CD4-positive, alpha-beta T cell treated with Interleukin-17A for 1 hour (primary cell): ENCODE measurements around the gene TAF4.
"Not testable (repeated sequence)": the region's sequence is repeated elsewhere in the genome, so short reads cannot be mapped to it uniquely, and the experiment has no call there.

Experiments used
- DNase-seq: peaks from one replicate; pipeline ENCODE4 v3.0.0-alpha.2; 2020

TAF4 gene

DNA sequence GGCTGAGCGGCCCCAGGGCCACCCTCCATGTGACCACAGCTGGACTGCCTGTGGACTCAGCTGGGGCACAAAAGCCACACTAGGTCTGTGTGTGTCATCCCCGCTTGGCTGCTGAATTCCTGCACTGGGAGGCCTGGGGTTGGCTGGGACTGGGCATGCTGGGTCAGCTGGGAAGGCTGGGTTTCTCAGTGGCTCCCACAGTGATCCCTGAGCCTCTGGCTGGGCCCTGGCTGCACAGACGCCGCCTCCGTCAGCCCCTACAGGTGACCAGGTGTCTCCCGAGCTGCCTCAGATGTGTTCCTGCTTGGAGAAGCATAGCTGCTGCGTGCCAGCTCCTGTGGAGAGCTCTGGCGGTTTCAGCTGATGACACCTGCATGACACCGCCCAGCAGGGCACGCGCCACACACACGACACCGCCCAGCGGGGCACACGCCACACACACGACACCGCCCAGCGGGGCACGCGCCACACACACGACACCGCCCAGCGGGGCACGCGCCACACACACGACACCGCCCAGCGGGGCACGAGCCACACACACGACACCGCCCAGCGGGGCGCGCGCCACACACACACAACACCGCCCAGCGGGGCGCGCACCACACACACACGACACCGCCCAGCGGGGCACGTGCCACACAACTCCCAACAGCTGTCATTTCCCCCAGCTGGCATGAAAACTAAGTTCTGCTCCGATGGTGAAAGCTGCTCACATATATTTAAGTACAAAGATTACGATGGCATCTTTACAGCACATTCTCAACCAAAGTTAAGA, 88.8 kb downstream of the TAF4 start:
- DNase-seq = no peak

DNA sequence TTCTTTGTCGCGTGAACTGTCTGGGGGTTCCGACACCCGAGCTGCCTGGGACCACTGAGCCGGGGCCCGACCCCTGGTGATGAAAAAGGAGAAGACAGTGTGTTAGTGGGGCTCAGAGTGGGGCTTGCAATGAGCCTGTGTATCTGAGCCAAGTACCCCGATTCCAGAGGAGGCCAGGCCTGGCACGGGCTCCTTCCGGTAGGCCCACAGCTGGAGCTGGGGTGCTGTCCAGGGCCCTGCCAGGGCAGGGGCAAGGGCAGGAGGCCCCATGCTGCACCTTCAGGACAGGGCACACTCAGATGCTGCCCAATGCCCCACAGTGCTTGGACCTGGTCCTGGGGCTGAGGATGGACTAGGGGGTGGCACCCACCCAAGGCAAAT, 89.4 kb downstream of the TAF4 start:
- no peak for DNase-seq

DNA sequence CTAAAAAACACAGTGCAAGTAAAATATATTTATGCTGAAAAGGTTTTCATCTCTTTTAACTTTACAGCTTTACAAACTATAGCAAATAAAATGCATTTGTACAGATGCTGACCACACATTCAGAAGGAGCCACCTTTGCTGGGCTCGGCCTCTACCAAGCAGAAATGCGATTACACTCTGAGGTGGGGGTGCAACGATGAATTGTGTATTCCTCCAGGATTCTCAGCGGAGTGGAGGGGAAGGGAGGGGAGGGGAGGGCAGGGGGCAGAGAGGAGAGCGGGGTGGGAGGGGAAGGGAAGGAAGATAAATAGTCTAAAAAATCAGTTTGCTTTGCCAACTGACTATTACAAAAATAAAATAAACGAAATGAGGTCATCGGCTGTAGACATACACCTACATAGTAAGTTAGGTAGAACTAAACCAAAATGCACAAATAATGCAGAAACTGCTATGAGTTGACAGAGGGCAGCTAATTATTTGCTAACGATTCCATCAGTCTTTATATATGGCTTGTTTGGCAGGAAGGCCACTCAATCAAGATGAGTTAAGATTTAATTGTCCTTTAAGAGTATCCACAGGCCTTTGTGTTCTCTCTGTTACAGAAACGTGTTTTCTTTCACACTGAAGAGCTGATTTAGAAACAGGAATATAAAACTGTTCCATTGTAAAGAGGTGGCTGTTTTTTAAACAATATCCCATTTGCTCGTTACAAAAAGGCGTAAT, 90.1 kb downstream of the TAF4 start:
- no peak for DNase-seq

DNA sequence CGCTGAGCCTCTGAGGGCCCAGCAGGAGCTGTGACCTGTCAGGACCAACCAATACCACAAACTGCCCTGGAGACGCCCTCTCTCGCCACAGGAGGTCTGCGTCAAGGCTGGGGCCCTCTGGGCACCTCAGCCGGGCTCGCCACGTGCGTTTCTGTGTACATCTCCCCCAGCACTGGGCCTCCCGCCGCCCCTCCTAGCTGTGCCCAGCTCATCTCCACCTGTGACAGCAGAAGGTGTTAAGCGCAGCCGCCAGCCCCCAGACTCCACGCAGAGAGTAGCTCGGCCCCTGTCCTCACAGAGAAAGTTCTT, 91.4 kb downstream of the TAF4 start:
- DNase-seq = no peak

DNA sequence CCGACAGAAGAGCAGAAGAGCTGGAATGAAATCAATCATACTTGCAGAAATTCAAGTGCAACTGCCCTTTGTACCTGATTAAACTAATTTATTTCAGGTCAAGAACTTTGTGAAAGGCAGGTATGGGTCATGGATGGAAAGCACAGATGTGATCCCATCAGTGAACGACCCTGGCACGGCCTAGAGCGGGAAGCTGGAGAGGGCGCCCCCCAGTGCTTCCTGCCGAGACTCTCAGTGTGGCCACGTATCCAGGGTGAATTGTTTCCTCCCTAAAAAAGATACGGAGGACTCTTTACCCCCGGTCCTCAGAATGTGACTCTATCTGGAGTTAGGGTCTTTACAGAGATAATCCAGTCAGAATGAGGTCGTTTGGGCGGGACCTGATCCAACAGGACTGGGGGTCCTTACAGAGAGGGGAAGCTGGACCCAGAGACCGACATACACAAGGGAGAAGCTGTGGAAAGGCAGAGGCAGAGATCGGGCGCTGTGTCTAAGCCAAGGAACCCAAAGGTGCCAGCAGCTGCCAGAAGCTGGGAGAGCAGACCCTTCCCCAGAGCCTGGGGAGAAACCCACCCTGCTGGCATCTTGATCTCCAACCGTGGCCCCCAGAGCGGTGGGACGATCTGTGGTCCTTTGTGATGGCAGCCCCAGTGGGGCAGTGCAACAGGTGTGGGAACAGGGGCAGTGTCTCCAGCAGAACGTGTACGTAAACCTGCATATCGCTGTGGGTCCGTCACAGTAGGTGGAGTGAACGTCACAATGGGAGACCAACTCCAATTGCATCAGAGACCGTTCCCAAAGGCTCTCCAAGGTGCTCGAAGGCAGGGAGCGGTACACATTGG, 91.9 kb downstream of the TAF4 start:
- no peak for DNase-seq

DNA sequence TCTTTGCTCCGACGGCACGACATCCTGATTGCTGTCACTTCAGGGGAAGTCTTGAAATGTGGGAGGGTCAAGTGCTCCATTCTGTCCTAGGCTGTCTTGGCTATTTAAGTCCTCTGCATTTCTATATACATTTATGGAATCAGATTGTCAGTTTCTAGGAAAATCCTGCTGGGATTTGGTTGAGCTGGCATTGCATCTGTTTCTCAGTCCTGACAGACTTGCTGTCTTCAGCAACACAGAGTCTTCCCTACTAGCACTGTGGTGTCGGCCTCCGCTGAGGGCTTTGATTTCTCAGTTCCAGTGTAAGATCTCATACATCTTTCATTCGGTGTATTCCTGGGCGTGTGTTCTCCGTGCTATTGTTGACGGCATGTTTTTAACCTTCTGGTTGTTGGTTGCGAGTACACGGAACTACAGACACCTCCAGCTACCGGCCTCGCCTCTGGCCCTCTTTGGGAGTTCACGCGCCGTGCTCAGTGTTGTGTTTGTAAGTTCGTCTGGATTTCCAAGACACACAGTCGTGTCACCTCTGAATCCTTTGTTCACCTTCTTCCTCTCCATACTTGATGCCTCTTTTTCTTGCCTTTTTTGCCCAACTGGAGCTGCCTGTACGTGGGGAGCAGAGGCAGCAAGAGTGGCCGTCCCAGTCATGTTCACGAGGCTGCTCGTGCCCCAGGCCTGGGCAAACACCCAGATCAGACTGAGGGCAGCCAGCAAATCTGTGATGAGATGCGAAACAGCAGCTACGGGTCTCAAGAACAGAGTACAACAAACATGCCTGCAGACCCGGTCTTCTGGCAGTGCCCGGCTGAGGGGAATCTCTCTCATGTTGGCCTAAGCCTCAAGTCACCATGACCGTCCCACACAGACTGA, 92.8 kb downstream of the TAF4 start:
- no peak for DNase-seq

DNA sequence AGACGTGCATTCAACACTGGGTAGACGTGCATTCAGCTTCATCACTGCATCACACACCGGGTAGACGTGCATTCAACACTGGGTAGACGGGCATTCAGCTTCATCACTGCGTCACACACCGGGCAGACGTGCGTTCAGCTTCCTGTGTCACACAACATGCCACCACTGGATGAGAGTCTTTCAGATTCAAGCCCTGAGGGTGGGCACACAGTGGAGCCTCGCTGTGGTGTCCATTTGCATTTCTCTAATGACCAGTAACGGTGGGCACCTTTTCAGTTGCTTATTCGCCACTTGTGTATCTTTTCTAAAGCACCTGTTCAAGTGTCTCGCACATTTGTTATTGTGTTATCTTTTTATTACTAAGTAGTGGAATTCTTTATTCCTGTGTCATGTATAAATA, 94.1 kb downstream of the TAF4 start:
- not testable (repeated sequence) for DNase-seq

DNA sequence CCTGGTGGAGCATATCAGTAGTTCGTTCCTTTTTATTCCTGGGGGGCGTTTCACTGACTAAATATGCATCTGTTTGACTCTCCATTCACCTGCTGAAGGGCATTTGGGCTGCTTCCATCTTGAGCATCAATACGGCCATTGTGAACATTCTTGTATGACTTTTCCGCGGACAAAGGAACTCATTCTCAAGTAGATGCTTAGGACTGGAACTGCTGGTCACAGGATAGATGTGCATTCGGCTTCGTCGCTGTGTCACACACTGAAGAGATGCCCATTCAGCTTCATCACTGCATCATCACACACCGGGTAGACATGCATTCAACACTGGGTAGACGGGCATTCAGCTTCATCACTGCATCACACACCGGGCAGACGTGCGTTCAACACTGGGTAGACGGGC, 95.3 kb downstream of the TAF4 start:
- no peak for DNase-seq

DNA sequence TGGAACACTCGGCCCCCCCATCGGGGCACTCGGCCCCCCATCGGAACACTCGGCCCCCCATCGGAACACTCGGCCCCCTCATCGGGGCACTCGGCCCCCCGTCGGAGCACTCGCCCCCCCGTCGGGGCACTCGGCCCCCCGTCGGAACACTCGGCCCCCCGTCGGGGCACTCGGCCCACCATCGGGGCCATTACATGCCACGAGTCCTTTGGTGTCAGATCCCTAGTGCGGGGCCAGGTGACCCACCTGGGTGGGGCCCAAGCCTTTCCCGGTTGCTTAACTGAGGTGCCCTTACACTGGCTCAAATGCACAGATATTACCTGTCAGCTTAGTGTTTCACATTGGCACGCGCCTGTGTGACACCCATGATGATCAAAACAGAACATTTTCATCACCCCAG, 95.9 kb downstream of the TAF4 start:
- no peak for DNase-seq

DNA sequence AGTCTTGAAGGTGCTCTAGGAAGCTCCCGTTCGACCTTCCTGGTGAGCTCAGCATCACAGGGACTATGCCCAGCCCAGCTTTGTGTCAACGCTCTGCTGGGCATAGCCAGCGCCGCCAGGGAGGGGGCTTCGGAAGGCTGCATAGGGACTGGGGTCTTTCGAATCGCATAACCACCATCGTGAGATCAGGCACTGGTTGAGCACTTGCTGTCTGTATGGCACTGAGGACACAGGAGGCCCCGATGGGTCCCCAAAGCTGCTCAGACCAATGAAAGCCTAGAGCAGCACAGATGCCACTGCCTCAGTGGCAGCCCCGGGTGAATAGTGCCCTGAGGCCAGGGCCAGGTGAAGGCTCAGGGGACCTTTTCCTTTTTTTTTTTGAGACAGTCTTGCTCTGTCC, 96.7 kb downstream of the TAF4 start:
- DNase-seq = no peak

DNA sequence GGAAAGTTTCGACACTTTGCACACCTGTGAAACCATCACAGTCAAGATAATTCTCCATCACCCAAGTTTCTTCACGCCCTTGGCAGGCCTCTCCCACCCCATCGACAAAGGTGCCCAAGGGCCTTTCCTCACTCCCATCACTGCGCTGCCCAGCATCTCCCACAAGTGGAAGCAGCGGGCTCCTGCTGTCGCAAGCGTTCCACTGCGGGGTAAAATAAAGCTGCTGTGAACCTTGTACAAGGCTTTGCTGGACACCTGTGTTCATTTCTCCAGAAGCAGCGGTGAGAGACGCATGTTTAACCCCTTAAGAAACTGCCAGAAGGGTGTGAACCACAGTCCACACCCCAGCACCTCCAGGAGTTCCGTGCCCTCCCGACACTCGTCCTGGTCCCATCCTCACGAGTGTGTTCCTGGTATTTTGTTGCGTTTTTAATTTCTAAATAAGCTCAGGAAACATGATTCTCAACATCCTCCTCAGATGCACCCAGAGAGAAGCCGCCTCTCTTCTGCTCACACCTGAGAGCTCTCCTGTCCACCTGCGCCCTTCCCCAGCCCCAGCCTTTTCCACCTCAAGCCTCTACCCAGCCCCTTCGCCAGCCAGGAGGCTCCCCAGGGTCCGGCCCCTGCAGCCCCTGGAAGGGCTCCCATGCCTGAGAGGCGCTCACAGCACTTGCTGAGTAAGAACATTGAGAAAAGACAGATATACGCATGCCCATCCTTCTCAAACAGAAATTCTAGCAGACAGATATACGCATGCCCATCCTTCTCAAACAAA, 97.5 kb downstream of the TAF4 start:
- DNase-seq = no peak

DNA sequence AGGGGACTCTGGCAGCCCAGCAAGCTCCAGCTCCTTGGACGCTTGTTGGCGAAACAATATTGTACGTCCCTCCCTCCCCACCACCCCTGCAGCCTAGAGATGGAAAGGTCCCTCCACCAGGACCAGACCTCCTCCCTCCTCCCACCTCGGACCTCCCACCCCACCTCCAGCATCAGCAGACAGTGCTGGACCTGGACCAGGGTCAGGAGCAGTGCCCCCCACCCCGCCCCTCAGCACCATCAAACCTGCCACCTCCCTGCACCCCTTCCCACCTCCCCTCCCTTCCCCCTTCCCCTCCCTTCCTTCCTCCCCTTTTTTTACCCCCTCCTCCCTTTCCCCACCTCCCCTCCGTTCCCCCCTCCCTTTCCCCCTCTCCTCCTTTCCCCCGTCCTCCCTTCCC, 98.4 kb downstream of the TAF4 start:
- DNase-seq = no peak

DNA sequence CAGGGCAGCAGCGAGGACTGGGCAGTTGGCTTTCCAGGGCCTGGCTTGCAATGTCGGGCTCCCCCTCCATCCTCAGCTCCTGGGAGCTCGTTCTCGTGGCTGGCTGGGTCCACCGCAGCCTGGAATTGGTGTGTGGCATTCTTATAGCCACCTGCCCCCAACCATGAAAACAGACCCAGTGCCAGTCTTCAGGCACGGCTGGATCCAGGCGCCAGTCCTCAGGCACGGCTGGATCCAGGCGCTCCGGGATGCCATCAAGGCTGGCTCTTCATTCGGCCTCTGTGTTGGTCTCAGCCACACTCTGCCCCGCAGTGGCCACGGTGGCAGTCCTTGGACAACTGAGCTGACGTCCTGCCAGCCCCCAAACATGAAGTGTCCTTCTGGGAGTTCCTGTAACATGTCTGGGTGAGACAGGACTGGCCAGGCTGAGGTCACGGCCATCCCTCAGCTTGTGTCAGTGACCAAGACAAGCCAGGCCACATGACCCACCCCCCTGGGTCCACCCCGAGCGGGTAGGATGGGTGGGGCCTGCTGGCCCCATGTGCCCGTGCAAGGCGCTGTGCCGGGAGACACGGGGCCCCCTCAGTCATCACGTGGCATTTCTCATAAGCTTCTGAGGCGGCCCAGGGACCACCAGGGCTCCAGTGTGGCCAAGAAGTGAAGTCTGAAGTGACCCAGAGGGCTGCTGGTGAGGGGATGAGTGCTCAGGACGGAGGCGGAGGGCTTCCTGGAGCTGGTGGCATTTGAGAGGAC, 99.0 kb downstream of the TAF4 start:
- no peak for DNase-seq

DNA sequence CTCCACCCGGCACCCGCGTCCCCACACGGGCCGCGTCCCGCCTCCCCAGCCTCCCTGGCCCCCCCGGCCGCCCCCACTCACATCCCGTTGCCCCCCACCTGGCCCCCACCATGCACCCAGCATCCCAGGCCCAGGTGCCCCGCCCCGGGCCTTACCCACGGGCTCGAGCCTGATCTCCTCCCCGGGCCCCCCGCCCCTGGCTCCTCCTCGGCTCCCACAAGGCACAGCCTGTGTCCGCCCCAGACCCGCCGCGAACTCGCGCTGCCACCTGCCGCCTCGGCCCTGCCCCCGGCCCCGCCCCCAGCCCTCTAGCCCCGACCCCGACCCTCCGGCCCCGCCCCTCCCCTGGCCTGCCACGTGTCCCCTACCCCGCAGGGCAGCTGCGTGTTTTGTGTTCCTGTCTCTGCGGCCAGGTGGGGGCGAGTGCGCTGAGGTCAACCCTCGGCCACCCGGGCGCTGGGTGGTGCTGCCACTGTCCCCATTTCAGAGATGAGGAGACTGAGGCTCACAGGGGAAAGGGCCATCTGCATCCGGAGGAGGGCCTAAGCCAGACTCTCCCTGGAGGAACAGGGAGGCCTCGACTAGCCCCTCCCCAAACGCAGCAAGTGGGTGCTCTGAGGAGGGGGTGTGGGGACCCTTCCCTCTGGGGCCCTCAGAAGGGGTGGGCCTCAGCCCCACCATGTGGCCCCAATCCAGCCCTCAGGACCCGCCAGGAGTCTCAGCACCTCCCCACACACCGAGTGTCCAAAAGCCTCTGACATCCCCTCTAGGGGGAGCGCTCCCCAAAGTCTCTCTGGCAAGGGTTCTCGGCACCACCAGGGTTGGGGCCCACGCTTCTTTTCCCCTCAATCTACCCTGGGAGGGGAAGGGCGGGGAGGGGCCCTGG, 99.8 kb downstream of the TAF4 start:
- no peak for DNase-seq

DNA sequence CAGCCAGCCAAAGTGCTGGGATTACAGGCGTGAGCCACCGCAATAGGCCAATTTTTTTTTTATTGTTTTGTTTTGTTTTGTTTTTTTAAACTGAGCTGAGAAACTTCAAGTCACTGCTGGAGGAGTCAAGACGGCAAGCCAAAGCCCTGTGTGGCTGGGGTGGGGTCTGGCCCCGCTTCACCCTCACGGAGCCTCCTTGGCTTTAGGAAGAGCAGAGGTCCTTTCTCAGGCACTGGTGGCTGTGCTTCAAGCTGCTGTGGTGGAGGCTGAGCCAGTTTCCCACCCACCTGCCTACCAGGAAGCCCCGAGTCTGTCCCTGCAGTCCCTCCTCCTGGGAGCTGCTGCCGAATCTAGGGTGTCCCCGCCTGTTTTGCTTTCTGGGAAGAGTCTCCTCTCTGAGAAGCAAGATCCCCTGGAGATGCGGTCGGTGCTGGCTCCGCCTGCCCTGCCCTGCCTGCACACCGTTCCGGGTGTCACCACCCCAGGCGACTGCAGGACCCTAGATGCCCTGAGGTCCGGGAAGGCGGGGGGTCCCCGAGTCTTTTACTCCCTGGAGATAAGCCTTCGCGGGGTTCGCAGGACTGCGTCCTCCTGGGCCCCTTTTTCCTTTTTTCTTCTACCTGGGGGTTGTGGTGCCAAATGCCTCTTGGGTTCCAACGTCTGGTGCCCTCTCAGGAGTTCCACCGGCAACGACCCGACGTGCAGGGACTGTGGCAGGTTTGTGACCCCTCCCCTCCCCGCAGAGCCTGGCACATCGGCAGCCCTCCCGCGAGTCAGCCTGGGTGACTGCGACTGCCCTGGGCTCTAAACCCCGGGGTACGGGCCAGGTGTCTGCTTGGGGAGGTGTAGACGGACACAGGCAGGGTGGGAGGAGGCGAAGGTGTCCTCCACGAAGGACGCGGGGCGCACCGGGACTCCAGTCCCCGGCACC, 100.7 kb downstream of the TAF4 start:
- no peak for DNase-seq

DNA sequence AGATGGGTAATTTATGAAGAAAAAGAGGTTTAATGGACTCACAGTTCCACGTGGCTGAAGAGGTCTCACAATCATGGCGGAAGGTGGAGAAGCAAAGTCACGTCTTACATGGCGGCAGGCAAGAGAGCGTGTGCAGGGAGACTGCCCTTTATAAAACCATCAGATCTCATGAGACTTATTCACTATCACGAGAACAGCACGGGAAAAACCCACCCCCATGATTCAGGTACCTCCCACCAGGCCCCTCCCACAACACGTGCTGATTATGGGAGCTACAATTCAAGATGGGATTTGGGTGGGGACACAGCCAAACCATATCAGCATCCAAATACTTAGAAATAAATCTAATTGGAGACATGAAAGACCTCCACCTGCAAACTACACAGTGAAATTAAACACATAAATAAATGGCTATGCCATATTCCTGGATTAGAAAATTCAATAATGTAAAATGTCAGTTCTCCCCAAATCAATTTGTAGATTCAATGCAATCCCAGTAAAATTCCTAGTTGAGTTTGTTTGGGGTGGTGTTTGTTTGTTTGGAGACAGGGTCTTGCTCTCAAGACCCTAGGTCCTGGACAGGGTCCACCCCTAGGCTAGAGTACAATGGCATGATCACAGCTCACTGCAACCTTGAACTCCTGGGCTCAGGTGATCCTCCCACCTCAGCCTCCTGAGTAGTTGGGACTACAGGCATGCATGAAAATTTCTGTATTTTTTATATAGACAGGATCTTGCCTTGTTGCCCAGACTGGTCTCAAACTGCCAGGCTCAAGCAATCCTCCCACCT, 101.6 kb downstream of the TAF4 start:
- DNase-seq = no peak

DNA sequence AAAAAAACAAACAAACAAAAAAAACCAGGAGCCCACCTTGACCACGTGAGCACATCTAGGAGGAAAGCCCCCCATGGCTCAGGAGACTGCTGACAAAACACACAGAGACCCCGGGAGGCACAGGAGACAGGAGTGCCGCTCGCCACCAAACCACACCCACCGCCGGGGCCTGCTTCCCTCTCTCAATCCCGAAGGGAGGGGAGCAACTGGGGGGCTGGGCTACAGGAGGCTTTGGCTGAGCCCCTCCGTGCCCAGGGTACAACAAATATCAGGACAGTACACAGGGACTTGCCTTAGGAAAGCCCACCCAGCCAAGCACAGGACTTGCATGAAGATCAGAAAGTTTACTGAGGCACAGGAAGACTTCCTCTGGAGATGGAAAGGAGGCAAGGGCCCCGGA, 102.5 kb downstream of the TAF4 start:
- DNase-seq = no peak

DNA sequence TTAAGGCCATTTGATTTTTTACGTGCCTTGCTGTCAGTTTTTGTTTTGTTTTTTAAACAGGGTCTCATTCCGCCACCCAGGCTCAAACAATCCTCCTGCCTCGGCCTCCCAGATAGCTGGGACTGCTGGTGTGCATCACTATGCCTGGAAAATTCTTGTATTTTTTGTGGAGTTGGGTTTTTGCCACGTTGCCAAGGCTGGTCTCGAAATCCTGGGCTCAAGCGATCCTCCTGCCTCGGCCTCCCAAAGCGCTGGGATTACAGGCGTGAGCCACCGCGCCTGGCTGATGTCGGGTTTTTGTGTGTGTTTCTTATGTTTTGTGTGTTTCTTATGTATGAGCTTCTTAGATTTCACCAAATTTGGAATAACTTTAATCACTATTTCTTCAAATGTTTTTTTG, 104.8 kb downstream of the TAF4 start:
- DNase-seq = no peak
